Stimulated activated CD8-positive, alpha-beta memory T cell treated with anti-CD3 and anti-CD28 coated beads, Interleukin-4, amount 100 ng/mL, for 1 hour (primary cell): ENCODE data around the gene CLASP1.
"Not testable (repeated sequence)": the region's sequence is repeated elsewhere in the genome, so short reads cannot be mapped to it uniquely, and the experiment has no call there.

ENCODE experiments used
- DNase-seq, 2 donors: peaks; one replicate each; pipeline ENCODE4 v3.0.0-alpha.2; 2020; ENCODE audit warnings: low read depth in 2 of 2, low spot score in 1 of 2

Gene CLASP1

DNA sequence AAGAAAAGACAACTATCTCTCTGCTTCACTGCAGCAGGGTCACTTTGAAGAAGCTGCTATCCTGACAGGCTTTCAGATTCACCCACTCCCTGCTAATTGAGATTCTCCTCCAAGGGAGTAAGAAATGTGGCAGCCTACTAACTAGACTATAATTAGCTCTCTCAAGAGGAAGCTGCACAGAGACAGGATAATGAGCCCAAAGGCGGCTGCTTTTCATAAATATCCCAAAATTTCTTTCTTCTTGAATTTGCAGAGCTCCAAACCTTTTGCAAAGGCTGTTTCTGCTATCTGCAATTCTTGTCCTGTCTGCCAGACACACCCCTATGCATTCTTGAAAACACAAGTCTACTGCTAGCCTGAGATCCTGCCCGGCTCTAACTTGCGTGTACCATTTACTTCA is 172.6 kb downstream of the CLASP1 start:
- DNase-seq, result no peak

DNA sequence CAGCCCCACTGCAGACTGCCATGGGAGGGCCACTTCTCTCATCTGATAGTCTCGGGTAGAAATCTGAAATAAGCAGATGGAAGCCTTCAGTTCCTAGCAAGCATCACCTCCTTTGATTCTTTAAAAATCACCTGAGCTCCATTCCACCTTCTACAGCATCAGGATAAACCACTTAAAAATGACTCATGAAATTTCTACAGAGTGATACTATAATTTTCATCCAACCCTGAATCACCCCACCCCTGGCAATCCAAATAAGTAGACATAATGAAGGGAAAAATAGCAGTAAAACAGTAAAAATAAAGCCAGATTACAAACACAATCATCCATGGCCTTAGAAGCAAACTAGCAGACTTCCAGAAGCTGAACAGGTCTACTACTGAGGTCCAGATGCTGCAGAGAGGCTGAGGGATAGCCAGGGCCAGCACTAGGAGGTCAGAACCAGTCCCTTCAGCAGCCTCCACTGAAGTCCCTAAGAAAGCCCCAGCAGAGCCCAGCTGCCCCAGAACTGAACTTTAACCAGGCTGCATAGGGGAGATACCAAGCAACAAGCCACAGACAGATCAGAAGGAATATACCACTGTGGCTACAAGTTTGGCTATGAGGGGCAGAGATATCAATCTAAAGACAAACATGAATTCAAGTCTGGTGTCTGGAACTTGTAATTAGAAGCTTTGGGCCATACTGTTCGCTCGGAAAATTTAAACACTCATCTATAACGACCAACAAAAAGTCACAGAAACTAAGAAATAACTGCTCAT is 173.3 kb downstream of the CLASP1 start:
- DNase-seq, result no peak

DNA sequence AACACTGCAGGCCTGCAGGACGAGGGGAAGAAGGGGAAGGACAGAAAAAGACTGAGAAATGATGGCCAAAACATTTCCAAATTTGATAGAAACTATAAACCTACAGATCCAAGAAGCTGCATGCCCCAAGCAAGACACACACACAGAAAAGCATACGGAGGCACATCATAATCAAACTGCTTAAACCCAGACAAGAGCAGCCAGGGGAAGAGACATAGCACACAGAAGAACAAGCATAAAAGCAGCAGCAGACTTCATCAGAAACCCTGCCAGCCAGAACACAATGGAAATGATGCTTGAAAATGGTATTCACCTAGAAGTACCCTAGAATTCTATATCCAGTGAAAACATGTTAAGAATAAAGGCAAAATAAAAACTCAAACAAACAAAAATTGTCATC is 175.8 kb downstream of the CLASP1 start:
- no peak for DNase-seq

DNA sequence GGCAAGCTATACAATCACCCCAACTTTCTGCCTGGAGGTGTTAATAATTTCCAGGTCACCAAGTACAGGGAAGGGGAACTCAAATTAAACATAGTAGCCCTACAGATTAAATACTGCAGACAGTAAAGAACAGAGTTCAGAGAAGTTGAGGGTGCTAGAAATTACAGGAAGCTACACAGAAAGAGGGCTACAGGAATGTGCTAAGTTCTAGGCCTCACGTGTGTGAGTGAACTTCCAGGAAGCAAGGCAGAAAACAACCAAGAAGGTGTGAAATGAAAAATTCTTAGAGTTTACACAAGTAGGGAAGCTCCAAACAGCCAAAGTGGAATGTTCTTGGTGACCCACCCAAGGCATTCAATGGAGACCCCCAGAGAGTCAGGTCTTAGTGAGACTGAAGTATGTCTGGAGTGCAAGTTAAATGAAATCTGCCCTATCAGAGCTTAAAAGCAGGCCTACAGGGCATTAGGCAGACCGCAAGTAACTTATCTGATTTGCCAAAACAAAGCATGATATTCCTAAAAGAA is 176.7 kb downstream of the CLASP1 start:
- DNase-seq, result no peak

DNA sequence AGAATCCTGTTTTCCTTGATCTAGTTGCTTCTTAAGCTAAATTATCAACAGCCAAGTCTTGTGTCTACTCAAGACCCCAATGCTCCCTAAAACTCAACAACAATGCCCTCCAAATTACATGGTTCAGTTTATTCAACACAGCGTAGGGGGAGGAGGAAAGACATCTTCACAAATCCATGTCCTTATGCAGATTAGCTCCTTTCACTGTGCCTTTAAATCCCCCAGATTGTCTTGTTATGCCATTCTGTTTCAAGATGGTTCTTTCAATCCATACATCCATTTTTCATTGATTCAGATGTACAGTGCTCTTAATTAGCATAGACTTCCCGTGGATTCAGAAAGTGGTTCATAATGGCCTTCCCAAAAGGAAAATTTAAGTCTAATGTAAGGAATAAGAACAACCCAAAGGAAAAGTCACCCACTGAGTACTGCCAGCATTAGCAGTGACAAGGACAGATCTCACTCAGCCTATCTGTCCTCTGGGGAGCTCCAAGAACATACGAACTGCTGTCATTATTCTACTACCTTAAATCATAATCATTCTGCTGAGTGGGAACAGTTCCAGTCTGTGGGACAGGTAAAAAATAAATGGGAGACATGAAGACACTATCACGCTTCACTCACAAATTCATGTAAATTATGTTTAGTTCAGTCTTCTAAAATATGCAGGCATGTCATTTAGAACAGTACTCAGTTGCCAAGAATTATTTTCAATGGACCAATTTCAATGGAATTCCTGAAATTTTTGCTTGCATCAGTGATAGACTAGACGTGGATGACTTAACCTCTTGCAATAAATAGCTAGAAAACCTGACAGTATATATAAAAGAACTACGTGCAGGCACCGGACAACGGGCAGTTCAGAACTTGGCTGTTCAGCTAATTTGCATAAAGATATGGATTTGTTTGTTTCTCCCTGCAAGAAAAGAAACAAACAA is 177.5 kb downstream of the CLASP1 start:
- no peak for DNase-seq

DNA sequence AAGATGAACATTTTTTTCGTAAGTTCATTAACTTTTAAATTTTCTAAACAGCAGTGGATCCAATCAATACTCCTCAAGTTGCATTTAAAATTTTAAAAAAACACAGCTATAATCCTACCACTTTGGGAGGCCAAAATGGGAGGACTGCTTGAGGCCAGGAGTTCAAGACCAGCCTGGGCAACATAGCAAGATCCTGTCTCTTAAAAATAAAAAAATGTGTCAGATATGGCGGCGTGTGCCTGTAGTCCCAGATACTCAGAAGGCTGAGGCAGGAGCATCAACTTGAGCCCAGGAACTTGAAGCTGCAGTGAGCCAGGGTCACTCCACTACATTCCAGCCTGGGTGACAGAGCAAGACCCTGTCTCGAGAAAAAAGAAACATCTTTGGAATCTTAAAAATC is 178.3 kb downstream of the CLASP1 start:
- no peak for DNase-seq

DNA sequence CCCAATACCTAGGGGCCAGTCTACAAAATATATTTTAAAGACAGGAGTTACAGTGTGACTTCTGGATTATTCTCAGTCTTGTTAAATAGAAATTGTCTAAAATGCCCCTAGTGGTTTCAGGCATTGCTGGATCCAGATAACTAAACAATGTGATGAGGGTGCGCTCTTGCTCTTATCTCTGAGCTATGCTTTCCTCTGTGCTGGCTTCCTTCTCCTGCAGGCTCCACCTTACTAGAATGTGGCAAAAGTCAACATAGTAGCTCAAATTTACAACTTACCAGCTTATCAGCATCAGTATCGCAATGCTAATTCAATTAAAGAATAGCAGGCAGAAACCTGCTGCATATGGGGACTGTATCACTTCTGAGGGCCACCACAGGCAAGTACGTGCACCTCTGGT is 179.9 kb downstream of the CLASP1 start:
- no peak for DNase-seq

DNA sequence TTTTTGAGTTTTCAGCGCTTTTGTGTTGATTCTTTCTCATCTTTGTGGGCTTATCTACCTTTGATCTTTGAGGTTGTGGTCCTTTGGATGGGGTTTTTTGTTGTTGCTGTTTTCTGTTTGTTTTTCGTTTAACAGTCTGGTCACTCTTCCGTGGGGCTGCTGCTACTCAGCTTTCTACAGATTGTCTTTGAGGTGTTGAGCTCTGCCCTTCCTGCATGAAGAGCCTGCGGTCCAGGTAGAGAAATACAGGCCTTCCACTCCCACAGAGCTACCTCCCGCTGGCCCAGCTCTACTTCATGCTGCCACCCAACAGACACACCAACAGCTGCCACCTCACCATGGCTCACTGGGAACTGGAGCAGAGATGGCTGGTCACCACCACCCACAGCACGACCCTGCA is 180.3 kb downstream of the CLASP1 start:
- no peak for DNase-seq

DNA sequence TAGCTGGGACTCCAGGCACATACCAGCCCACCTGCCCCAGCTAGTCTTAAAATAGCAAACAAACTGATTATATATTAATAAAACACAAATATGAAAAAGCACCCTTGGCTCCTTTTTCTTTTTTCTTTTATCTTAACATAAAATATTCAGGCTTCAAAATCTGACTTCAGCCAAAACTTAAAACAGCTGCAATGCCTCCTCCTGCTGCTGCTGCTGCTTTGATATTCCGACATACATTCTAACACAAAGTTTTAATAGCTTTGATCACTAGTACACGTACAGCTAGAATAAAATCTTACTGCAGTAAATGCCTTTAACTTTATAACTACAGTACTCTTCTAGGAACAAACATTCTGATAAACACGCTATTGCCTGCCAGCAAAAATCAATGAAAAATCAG is 190.0 kb downstream of the CLASP1 start:
- no peak for DNase-seq

DNA sequence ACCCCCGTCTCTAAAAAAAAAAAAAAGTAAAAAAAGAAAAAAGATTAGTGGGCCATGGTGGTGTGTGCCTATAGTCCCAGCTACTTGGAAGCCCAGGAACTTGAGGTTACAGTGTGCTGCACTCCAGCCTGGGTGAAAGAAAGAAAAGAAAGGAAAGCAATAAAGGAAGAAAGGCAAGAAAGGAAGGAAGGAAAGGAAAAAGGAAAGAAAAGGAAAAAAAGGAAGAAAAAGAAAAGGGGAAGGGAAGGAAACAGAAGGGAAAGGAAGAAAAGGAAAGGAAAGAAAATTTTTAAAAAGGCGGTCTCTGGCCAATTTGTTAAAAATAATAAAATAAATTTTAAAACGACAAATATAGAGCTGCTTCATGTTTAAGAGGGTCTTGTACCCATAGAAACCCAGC is 192.9 kb downstream of the CLASP1 start:
- DNase-seq, result no peak

DNA sequence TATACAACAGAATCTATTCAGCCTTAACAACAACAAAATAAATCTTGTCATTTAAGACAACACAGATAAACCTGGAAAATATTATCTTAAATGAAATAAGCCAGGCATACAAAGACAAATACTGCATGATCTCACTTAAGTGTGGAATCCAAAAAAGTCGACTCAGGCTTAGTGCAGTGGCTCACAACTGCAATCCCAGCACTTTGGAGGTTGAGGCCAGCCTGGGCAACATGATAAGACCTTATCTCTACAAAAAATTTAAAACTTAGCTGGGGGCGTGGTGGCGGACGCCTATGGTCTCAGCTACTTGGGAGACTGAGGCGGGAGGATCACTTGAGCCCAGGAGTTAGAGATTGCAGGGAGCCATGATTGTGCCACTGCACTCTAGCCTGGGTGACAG is 193.8 kb downstream of the CLASP1 start:
- no peak for DNase-seq

DNA sequence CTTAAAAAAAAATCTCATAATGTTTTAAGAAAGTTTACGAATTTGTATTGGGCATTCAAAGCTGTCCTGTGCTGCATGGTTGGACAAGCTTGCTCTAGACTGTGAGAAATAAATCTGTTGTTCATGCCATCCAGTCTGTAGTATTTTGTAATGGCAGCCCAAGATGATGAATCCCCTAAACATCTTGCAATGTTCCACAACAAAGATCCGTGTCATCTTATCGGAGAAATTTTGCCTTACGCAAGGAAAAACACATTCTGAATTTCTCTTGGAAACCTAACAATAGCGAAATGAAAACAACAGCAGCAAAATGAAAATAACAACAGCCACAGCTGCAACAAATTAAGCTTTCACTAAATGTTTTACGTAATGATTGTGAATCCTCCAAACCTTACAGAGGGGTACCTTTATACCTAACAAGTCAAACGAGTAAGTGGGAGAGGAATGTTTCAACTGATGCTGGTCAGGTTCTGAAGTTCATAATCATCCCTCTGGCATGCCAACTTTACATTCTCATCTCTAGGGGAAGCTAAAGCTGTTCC is 194.6 kb downstream of the CLASP1 start:
- no peak for DNase-seq

DNA sequence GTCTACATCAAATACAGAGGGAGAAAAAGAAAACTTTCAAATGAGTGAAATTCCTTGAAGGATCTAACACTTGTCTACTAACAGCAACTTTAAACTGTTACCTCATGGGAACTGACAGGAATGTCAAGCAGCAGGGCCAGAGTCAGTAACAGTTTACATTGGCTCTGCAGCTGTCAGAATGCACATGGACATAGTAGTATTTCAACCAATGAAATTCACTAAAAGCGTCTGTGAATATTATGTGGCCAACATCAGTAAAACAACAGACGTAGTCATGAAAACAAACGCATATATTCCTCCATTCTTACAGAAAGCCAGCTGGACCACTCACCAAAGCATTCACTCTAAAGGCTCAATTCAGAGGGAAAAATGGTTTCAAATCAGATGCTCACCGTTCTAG is 197.9 kb downstream of the CLASP1 start:
- no peak for DNase-seq

DNA sequence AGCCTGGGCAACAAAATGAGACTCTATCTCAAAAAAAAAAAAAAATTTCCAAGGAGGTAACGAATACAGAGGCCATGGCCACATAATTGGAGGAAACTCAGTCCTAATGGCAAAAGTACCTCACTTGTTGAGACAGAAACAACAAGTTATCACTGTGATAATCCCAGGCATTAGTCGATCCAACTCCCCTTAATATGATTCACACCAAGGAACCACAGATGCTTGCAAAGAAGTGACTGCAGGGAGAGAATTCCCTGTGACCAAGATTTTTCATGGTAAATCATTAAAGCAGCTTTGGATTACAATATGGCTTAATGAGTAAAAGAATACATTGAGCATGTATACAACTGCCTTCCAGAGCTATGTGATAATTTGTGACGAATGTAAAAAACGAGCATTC is 199.0 kb downstream of the CLASP1 start:
- no peak for DNase-seq

DNA sequence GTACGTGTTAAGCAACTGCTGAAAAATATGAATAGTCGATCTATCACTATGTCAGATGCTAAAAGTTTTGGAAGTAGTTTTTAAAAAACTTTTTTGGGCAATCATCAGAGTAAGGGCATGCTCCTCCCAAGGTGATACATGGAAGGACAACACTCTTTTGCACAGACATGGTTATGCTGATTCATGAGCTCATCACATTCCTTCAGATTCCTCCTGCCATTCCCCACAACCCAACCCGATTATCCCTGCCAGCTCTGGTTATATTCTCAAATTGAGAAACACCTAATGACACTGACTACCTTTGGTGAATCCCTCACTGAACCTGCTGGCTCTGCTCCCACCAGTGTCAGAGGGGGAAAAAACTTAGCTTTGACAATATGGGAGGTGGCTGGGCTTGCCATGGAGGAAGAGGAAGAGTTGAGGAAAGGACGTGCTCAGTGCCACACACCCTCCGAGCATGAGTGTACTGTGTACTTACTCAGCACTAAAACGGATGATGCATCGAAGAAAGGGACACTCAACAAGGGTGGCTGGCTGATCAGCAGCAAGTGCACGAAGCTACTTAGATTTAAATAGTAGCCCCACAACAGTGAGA is 202.5 kb downstream of the CLASP1 start:
- no peak for DNase-seq

DNA sequence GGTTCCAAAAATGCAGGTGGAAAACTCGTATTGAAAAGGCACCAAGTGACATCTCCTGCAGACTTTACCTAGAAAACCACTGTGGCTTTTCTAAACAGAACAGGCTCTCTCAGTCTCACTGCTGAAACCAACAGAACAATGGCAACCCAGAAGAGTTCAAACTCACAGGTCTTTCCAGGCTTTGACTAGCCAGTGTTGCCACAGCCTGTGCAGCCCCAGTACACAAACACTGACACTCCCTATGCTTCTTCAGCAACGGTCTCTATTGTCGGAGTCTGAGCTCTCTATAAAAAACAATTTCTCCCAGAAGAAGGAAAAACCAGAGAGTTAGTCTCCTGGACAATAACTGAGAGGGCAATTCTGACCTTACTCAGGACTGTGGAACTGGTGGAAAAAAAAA is 206.4 kb downstream of the CLASP1 start:
- no peak for DNase-seq

DNA sequence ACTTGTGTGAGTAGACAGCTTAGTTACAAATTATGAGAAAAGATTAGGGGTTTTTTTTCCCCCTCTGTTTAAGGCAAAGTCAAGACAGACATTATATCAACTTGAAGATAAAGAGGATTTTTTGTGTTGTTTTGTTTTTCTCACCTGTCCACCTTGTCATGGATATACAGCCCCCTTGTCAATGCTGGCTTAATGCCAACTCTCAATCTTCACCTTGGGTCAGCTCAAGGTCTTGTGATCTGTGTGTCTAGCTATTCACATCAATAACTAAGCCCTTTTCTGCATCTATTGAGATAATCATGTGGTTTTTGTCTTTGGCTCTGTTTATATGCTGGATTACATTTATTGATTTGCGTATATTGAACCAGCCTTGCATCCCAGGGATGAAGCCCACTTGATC is 211.0 kb downstream of the CLASP1 start:
- DNase-seq, result not testable (repeated sequence)

DNA sequence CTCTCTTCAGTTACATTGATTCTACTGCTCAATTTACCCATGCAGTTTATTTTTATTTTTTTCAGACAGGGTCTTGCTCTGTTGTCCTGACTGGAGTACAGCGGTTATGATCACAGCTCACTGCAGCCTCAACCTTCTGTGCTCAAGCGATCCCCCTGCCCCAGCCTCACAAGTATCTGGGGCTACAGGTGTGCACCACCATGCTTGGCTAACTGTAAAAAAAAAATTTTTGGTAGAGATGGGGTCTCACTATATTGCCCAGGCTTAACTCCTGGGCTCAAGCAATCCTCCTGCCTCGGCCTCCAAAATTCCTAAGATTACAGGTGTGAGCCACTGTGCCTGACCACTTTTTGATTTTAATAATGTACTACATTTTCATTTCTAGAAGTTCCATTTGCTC is 212.3 kb downstream of the CLASP1 start:
- no peak for DNase-seq

DNA sequence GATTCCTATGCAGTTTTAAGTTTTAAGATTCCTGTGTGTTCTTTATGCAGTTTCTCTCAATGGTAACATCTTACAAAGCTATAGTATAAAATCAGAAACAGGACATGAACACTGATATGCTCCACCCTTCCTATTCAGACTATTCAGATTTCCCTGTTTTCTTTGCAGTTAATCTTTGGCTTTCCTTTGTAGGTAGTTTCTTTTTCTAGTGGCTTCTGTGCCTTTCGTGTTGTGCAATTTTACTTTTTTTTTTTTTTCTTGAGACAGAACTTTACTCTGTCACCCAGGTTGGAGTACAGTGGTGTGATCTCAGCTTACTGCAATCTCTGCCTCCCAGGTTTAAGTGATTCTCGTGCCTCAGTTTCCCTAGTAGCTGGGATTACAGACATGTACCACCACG is 213.5 kb downstream of the CLASP1 start:
- DNase-seq, result no peak

DNA sequence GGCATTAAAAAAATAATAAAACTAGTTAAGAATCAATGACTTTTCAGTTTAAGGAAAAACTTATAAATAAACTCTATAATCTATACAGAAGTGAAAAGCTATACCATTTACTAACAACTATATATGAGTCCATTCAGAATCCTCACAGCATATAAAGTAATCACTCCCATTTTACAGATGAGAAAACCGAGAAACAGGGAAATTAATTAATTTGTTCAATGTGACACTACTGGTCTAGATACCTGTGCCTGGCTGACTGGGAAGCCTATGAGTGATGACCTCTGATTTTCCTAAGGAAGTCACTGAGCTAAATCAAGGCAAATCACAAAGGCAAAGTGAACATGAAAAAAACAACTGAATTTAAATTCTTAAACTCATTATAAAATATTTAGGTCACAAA is 218.0 kb downstream of the CLASP1 start:
- DNase-seq, result no peak

DNA sequence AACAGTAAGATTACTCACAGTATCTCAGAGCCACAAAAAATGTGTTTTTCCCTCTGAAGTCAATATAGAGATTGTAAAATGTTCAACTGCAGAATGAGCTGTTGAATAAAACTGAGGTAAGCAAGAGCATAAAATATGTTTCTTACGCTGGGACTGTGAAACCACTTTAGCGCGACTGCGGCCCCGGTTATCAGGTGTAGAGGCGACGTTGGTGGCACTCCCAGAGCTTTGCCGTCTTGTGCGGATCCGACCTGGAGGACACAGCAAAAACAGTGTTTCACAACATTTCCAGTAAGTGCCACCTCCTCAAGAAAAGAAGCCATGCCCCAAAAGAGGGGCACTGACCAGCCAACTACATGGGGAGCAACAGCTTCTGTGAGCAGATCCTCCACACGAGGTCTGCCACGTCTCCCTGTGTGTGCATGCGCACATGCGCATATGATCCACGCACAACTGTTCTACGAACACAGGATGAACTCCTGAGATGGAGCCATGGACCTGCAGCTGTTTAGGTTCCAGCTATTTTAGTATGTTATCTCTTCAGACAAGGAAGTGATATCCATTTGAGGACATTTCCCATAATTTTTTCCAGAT is 219.2 kb downstream of the CLASP1 start:
- no peak for DNase-seq
